Measurements from ENCODE around the gene FAM184B.

FAM184B gene

DNA sequence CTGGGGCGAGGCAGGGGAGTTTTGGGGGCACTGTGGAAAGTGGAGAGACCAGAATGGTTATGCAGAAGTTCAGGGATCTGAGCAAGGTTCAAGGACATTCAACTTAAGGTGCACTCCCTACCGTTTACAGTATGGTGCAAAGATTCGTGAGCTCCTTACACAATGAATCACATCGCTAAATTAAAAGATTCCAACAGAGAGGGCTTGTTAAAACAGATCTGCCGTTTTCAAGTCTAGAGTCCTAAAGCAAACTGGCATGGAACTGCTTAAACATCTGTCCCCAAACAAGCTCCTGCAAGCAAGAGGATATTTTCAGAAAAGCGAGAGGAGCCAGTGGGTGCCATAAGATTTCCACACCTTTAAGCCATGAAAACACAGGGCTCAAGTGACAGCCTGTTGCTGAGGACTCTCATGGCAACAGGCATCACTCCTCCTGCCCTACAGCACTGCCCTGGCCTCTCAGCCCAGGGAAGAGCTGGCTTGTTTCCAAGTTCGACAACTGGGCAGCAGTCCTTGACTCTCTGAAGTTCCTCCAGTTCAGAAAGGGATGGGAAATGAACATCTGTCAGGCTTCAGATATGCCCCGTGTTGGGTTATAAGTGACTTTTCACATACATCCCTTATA is 10.0 kb downstream of the FAM184B start:
- DNase-seq, result no peak

GRCh38 chr4:17770845-17771244 is 10.6 kb downstream of the FAM184B start:
- no peak for DNase-seq

DNA sequence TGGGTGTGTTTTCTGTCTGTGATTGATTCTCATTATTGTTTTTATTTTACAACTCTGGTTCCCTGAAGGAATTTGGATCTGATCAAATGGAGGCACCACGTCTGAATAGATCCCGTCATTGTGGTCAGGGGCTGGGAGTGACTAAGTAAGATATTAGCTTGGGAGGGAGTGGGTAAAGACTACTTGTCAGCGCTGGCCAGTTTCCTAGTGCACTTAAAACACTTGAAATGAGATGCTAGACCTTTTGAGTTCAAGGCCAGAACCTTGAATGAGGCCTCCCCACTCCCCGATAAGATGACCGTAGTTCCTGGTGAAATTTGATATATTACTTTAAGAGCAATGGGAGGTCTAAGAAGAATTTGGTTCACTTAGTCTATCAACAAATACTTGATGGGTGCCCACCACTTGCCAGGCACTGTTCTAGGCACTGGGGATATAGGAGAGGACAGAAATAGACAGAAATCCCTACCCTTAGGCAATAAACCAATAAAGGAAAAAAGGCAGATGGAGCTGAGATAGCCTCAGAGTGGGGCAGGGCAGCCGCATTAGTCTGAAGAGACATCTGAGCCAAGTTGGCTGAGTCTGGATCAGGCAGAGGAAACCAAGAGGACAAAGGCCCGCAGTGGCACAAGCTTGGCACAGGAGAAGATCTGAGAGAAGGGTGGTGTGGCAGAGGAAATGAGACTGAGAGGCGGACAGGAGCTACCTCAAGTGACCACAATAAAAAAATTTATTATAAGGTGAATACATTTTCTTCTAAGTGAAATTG is 11.8 kb downstream of the FAM184B start:
- DNase-seq, result no peak

GRCh38 chr4:17766826-17767458 is 14.5 kb downstream of the FAM184B start:
- no peak for DNase-seq

DNA sequence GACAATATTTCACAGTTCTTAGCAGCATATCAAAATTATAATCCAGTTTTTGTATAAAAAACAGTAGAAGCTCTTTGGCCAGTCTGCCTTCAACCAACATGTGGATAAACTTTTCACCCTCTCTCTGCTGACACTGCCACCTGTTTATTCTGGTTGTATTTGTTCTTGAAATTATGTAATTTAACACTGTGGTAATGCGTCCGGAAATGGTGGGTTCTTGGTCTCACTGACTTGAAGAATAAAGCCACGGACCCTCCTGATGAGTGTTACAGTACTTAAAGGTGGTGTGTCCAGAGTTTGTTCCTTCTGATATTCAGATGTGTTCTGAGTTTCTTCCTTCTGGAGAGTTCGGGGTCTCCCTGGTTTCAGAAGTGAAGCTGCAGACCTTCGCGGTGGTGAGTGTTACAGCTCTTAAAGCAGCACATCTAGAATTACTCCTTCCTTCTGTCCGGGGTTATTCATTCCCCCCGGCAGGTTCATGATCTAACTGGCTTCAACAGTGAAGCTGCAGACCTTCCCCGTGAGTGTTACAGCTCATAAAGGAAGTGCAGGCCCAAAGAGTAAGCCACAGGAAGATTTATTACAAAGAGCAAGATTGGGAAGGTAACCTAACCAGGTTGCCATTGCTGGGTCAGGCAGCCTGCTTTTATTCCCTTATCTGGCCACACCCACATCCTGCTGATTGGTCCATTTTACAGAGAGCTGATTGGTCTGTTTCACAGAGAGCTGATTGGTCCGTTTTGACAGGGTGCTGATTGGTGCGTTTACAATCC is 15.7 kb downstream of the FAM184B start:
- no peak for DNase-seq

DNA sequence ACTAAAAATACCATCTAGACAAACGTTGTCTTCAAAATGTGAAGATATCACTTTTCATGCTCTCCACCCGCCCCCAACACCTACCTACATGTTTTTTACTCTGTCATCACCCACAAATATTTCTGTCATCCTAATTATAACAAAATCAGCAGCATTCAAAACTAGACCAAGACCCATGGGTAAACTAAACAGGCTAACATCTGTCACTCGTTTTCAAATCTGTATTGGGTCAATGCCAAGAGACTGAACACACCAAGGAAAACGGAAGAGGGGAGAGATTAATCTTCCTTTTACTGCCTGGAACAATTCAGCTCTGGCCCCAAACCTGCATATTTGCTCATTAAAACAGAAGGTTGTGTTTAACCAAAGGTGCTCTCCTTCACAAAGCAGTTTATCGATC is 17.5 kb downstream of the FAM184B start:
- DNase-seq, result no peak

DNA sequence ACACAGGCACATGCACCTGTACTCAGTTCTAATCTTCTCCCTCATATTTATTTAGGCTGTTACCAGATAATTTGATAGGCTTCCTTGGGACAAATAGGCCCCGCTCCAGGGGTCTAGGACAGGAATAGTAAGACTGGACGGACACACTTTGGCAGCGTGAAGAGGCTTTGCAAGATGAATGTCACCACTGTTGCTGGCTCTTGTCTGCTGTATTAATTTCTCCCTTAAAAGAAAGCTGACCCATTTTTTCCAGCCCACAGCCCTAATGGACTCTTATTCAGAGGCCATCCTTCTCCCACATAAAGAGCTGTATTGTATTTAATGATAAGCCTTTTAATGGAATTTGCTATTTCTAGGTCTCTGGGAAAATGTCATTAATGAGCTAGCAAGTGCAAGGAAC is 18.0 kb downstream of the FAM184B start:
- no peak for DNase-seq

DNA sequence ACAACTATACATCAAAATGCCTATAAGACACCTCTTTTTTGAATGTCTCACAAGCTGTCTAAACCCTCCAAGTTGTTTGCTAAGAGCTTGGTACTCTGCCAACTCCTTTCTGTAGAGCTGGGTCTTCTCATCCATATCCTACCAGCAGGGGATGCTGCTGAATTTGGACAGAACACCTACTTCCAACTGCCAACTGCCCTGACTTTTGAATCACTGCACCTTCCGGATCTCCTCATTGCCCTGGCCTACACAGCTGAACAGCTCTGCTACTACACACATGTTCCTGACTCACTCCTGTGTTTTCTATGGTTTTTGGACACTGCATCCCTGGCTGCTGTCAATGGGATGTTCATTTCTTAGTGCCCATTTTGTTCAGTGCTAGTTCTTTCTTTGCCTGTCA is 18.7 kb downstream of the FAM184B start:
- DNase-seq, result no peak

DNA sequence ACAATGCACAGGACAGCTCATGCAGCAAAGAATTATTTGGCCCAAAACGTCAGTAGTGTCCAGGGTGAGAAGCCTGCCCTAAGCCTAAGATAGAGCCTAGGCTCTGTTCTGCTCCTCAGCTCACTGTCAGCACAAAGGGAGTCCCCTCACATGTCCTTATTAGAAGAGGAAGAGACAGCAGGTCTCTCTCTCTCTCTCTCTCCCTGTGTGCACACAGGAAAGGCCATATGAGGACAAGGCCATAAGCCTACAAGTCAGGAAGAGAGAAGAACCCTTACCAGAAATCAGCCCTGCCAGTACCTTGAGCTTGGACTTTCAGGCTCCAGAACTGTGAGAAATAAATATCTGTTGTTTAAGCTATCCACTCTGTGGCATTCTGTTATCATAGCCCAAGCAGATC is 20.4 kb downstream of the FAM184B start:
- no peak for DNase-seq

- DNase-seq, result no peak
Observed at GRCh38 chr4:17760626-17761025, 20.8 kb downstream of the FAM184B start.

DNA sequence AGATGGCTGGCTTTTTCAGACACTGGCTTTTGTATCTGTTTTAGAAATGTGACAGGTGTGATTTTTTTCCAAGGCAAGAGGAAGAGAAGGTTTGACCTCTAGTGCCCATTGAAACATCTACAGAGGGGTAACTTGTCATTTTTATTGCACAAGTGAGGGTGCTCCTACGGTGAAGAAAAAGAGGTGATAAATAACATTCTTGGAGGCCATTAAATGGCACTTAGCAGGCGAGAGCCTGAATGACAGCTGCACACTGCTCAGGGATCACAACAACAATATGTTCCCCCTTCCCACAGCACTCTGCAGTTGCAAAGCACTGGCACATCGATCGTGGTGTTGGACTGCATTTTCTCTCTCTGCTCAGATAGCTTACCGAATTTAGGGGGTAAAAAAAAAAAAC is 22.9 kb downstream of the FAM184B start:
- no peak for DNase-seq

- no peak for DNase-seq
Observed at GRCh38 chr4:17757621-17758020, 23.8 kb downstream of the FAM184B start.

- DNase-seq, result no peak
Observed at GRCh38 chr4:17753646-17754045, 27.8 kb downstream of the FAM184B start.

- no peak for DNase-seq
Observed at GRCh38 chr4:17740702-17741101, 40.7 kb downstream of the FAM184B start.

- DNase-seq, result no peak
Observed at GRCh38 chr4:17736484-17736883, 44.9 kb downstream of the FAM184B start.

DNA sequence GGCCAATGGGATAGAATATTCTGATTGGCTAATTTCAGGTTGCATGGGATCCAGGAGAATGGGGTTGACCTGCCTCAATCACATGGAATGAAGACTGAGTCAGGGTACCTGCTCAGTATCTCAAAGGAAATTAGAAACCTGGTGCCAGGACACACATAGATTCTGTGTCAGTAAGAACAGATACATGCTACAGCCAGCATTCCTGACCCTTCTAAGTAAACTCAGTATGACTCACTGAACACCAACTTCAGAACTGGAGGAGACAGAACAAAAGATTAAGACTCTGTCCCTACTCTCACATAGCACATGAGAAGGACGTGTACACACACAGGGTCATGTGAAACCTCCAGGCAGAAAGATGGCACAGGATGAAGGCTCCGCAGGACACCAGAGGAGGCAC is 54.5 kb downstream of the FAM184B start:
- DNase-seq, result no peak

DNA sequence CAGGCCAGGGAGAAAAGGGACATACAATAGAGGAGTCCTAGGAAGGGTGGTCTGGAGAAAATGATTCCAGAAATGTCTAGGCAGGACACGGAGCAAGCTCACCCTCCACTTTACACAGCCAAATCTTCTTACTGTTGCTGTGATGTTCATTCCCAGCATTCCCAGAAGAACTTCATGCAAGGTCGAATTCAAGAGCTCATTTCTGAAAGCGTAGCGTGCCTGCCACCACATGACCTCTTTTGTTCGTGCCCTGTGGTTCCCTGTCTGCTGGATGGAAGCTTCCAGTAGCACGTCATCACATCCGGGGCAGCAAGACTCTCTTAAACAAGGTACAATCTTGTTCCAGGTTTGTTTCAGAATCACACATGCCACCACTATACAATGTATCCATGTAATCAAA is 57.8 kb downstream of the FAM184B start:
- DNase-seq, result no peak

GRCh38 chr4:17722356-17722700 is 59.1 kb downstream of the FAM184B start:
- DNase-seq, result no peak

GRCh38 chr4:17721496-17722355 is 59.7 kb downstream of the FAM184B start:
- no peak for DNase-seq

GRCh38 chr4:17719106-17719505 is 62.3 kb downstream of the FAM184B start:
- no peak for DNase-seq

DNA sequence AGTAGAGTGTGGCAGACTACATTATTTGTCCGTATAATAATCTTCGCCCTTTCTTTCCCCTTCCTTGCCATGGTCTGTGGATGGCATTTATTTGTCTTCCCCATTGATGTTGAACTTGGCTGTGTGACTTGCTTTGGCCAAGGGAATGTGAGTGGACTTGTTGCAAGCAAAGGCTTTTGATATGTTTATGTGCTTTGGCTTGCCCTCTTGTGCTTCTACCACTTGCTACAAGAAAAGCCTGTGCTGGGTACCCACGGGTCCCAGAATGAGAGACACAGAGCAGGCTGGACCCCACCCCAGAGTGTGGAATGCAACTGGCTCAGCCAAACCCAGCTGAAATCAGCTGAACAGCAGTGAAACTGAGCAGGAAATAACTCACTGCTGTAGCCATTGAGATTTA is 63.0 kb downstream of the FAM184B start:
- DNase-seq, result no peak

DNA sequence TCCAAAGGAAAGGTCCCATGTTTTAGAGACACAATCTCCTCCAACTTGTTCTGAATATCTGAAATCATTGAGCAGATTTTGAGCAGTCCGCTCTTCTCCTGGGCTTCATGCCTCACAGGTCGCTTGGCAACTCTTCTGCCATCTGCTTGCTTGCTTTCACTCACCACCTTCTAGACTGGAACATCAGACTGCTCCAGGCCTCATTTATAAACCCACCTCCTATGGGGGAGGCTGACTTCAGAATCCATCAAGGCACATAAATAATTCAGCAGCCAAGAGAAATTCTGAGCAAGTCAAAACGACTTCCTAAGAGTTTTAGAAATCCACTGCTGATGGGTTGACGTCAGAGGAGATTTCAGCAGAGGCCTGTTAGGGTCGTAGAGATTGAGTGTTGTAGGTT is 64.1 kb downstream of the FAM184B start:
- DNase-seq, result no peak

- DNase-seq, result no peak
Observed at GRCh38 chr4:17715511-17715910, 65.9 kb downstream of the FAM184B start.

Data from activated T-cell treated with anti-CD3 and anti-CD28 coated beads for 4 hours (primary cell).